WTC11 (cell line): ENCODE data around the gene NSL1.

ENCODE experiments used
- AFF4 ChIP-seq: sonication (generic); formaldehyde crosslinking; IDR thresholded peaks from 2 replicates; pipeline ENCODE4 v1.8.1; 2023; ENCODE audit warnings: mild to moderate bottlenecking, missing genetic modification reagents, borderline replicate concordance
- CREM ChIP-seq: sonication (generic); formaldehyde crosslinking; IDR thresholded peaks from 2 replicates; pipeline ENCODE4 v1.8.1; 2022; ENCODE audit warnings: mild to moderate bottlenecking, missing genetic modification reagents, moderate library complexity
- CTCF ChIP-seq: fragments of 200-600 bp; IDR thresholded peaks from 2 replicates; pipeline ENCODE4 v1.8.0; 2022; ENCODE audit warnings: antibody characterized with exemption
- E2F4 ChIP-seq: sonication (generic); formaldehyde crosslinking; IDR thresholded peaks from 2 replicates; pipeline ENCODE4 v1.8.1; 2022; ENCODE audit warnings: low read depth, mild to moderate bottlenecking, moderate library complexity, missing genetic modification reagents, borderline replicate concordance
- FOXJ3 ChIP-seq: sonication (generic); formaldehyde crosslinking; IDR thresholded peaks from 2 replicates; pipeline ENCODE4 v1.9.0; 2021; ENCODE audit warnings: missing genetic modification reagents, mild to moderate bottlenecking, borderline replicate concordance
- NR1H2 ChIP-seq: sonication (generic); formaldehyde crosslinking; IDR thresholded peaks from 2 replicates; pipeline ENCODE4 v1.9.0; 2021; ENCODE audit warnings: mild to moderate bottlenecking, moderate library complexity, missing genetic modification reagents
- ZNF219 ChIP-seq: sonication (generic); formaldehyde crosslinking; IDR thresholded peaks from 2 replicates; pipeline ENCODE4 v1.8.0; 2023; ENCODE audit warnings: missing genetic modification reagents, mild to moderate bottlenecking, borderline replicate concordance

GRCh38 chr1:212762839-212763238 lies 28.7 kb downstream of the NSL1 start:
- TF ChIP-seq FOXJ3 (no peak), AFF4 (CRISPR knock-in tag) (no peak), CTCF (no peak), NR1H2 (CRISPR knock-in tag) (no peak), ZNF219 (CRISPR knock-in tag) (no peak), E2F4 (no peak), CREM (no peak)
